HepG2 (cell line): ENCODE results near the gene CDK9. TPM values are rescaled to one million over a fixed set of nuclear protein-coding genes. Genes with fewer than 3 reads are reported as not detected.

Experiments used
- GFI1 ChIP-seq: sonication (generic); formaldehyde crosslinking; IDR thresholded peaks from 2 replicates; pipeline ENCODE4 v1.5.0; 2020; ENCODE audit warnings: missing genetic modification reagents, mild to moderate bottlenecking, borderline replicate concordance
- ISX ChIP-seq: sonication (generic); formaldehyde crosslinking; conservative IDR thresholded peaks from 2 replicates; pipeline ENCODE4 v1.5.0; 2020; ENCODE audit warnings: missing genetic modification reagents
- KLF12 ChIP-seq: sonication (generic); formaldehyde crosslinking; IDR thresholded peaks from 2 replicates; pipeline ENCODE4 v1.4.0; 2020; ENCODE audit warnings: missing genetic modification reagents, borderline replicate concordance
- MIER2 ChIP-seq: IDR thresholded peaks from 2 replicates; pipeline ENCODE4 v1.6.1; 2016; ENCODE audit warnings: missing biosample characterization, missing genetic modification reagents
- MYC ChIP-seq: sonication (generic); formaldehyde crosslinking; IDR thresholded peaks from 2 replicates; pipeline ENCODE4 v1.9.0; 2021; ENCODE audit warnings: missing genetic modification reagents, borderline replicate concordance
- NR2C2 ChIP-seq: sonication (generic); formaldehyde crosslinking; IDR thresholded peaks from 2 replicates; pipeline ENCODE4 v1.4.0; 2020; ENCODE audit warnings: missing genetic modification reagents, mild to moderate bottlenecking, moderate library complexity, borderline replicate concordance
- PAF1 ChIP-seq: IDR thresholded peaks from 2 replicates; pipeline ENCODE4 v1.6.1; 2016; ENCODE audit warnings: missing genetic modification reagents, missing compliant biosample characterization
- PHF21A ChIP-seq: sonication (generic); formaldehyde crosslinking; IDR thresholded peaks from 2 replicates; pipeline ENCODE4 v1.5.0; 2020; ENCODE audit warnings: mild to moderate bottlenecking, missing genetic modification reagents
- SOX5 ChIP-seq: IDR thresholded peaks from 2 replicates; pipeline ENCODE4 v1.6.1; 2016; ENCODE audit warnings: borderline replicate concordance
- STAG1 ChIP-seq: sonication (generic); formaldehyde crosslinking; IDR thresholded peaks from 2 replicates; pipeline ENCODE4 v1.4.0; 2020; ENCODE audit warnings: missing genetic modification reagents
- ZFY ChIP-seq: sonication (generic); formaldehyde crosslinking; IDR thresholded peaks from 2 replicates; pipeline ENCODE4 v1.4.0; 2020; ENCODE audit warnings: missing genetic modification reagents
- ZNF124 ChIP-seq: sonication (generic); formaldehyde crosslinking; IDR thresholded peaks from 2 replicates; pipeline ENCODE4 v1.4.0; 2020; ENCODE audit warnings: missing genetic modification reagents
- ZNF263 ChIP-seq: sonication (generic); formaldehyde crosslinking; IDR thresholded peaks from 2 replicates; pipeline ENCODE4 v1.4.0; 2020; ENCODE audit warnings: missing genetic modification reagents
- ZNF326 ChIP-seq: sonication (generic); formaldehyde crosslinking; IDR thresholded peaks from 2 replicates; pipeline ENCODE4 v1.4.0; 2020; ENCODE audit warnings: missing genetic modification reagents, borderline replicate concordance
- ZNF720 ChIP-seq: sonication (generic); formaldehyde crosslinking; IDR thresholded peaks from 2 replicates; pipeline ENCODE4 v1.4.0; 2020; ENCODE audit warnings: missing genetic modification reagents
- ZNF768 ChIP-seq: sonication (generic); formaldehyde crosslinking; IDR thresholded peaks from 2 replicates; pipeline ENCODE4 v1.4.0; 2020; ENCODE audit warnings: missing genetic modification reagents
- ZNF839 ChIP-seq: sonication (generic); formaldehyde crosslinking; IDR thresholded peaks from 2 replicates; pipeline ENCODE4 v1.4.0; 2020; ENCODE audit warnings: missing genetic modification reagents, mild to moderate bottlenecking, borderline replicate concordance
- ZNF841 ChIP-seq: sonication (generic); formaldehyde crosslinking; IDR thresholded peaks from 2 replicates; pipeline ENCODE4 v1.8.1; 2023; ENCODE audit warnings: missing genetic modification reagents, borderline replicate concordance
- polyA plus RNA-seq, 8 experiments: library from polyadenylated mRNA; depleted of rRNA in 3 of 8; stranded (reverse) in 7 of 8; unstranded in 1 of 8; fragments of >200 nt; fragmentation: Illumina TruSeq in 4 of 8; extraction: Trizol in 4 of 8; gene quantifications; 2 replicates each; pipeline versions ENCODE4 v1.2.1 to v1.2.3, GENCODE V29; 2011 to 2016; ENCODE audit warnings: low read depth in 4 of 8, missing spikeins in 1 of 8, mixed read lengths in 1 of 8; ENCODE audit not compliant: insufficient read depth in 1 of 8
- total RNA-seq, 5 experiments: library from RNA; depleted of rRNA; stranded (reverse); fragments of >200 nt; fragmentation: Illumina TruSeq; extraction: Trizol; gene quantifications; 2 replicates each; pipeline ENCODE4 v1.2.3, GENCODE V29; 2016; ENCODE audit warnings: low read depth in 1 of 5
- TF ChIP-seq, protein P1 (sequence below): sonication (generic); formaldehyde crosslinking; IDR thresholded peaks from 2 replicates; pipeline ENCODE4 v1.4.0; 2020; ENCODE audit warnings: missing genetic modification reagents
- TF ChIP-seq, protein P2 (sequence below): sonication (generic); formaldehyde crosslinking; IDR thresholded peaks from 2 replicates; pipeline ENCODE4 v1.5.0; 2020; ENCODE audit warnings: mild to moderate bottlenecking, missing genetic modification reagents, moderate library complexity
- TF ChIP-seq, protein P3 (sequence below): sonication (generic); formaldehyde crosslinking; IDR thresholded peaks from 2 replicates; pipeline ENCODE4 v1.4.0; 2020; ENCODE audit warnings: missing genetic modification reagents
- TF ChIP-seq, protein P4 (sequence below): sonication (generic); formaldehyde crosslinking; IDR thresholded peaks from 2 replicates; pipeline ENCODE4 v1.4.0; 2020; ENCODE audit warnings: mild to moderate bottlenecking, missing genetic modification reagents

CDK9 gene
- total and polyA plus RNA-seq, 2 of the 13 experiments (the other 11 are each of a cell fraction or from before 2014, with no cell fraction given): 16.8 to 21.5 TPM

DNA sequence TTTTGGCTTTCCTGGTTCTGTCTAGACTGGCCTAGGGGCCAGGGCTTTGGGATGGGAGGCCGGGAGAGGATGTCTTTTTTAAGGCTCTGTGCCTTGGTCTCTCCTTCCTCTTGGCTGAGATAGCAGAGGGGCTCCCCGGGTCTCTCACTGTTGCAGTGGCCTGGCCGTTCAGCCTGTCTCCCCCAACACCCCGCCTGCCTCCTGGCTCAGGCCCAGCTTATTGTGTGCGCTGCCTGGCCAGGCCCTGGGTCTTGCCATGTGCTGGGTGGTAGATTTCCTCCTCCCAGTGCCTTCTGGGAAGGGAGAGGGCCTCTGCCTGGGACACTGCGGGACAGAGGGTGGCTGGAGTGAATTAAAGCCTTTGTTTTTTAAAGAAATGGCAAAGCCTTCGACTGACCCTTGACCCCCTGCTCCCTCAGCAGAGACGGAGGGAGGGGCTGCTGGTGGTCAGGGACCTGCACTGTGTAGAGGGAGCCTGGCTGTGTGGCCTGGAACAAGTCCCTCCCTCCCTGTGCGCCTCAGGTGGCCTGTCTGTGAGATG is 27.9 kb downstream of the CDK9 start (continued):
- TF ChIP-seq ZNF768 (CRISPR knock-in tag) (no peak), ZNF124 (no peak), KLF12 (CRISPR knock-in tag) (no peak), PAF1 (no peak), GFI1 (CRISPR knock-in tag) (no peak), STAG1 (no peak), MIER2 (CRISPR knock-in tag) (no peak), ZNF263 (CRISPR knock-in tag) (no peak), PHF21A (CRISPR knock-in tag) (peak; percentile 71), ZNF720 (no peak), ZNF839 (CRISPR knock-in tag) (no peak), SOX5 (CRISPR knock-in tag) (no peak), ZFY (CRISPR knock-in tag) (peak; percentile 59; the same call in 1 of the 2 replicates), ISX (CRISPR knock-in tag) (no peak), ZNF326 (no peak), NR2C2 (peak; percentile 71), MYC (CRISPR knock-in tag) (peak; percentile 42; the same call in 1 of the 2 replicates), ZNF841 (CRISPR knock-in tag) (no peak)
- TF ChIP-seq, protein P1, sequence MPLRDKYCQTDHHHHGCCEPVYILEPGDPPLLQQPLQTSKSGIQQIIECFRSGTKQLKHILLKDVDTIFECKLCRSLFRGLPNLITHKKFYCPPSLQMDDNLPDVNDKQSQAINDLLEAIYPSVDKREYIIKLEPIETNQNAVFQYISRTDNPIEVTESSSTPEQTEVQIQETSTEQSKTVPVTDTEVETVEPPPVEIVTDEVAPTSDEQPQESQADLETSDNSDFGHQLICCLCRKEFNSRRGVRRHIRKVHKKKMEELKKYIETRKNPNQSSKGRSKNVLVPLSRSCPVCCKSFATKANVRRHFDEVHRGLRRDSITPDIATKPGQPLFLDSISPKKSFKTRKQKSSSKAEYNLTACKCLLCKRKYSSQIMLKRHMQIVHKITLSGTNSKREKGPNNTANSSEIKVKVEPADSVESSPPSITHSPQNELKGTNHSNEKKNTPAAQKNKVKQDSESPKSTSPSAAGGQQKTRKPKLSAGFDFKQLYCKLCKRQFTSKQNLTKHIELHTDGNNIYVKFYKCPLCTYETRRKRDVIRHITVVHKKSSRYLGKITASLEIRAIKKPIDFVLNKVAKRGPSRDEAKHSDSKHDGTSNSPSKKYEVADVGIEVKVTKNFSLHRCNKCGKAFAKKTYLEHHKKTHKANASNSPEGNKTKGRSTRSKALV (CRISPR knock-in tag): no peak
- TF ChIP-seq, protein P2, sequence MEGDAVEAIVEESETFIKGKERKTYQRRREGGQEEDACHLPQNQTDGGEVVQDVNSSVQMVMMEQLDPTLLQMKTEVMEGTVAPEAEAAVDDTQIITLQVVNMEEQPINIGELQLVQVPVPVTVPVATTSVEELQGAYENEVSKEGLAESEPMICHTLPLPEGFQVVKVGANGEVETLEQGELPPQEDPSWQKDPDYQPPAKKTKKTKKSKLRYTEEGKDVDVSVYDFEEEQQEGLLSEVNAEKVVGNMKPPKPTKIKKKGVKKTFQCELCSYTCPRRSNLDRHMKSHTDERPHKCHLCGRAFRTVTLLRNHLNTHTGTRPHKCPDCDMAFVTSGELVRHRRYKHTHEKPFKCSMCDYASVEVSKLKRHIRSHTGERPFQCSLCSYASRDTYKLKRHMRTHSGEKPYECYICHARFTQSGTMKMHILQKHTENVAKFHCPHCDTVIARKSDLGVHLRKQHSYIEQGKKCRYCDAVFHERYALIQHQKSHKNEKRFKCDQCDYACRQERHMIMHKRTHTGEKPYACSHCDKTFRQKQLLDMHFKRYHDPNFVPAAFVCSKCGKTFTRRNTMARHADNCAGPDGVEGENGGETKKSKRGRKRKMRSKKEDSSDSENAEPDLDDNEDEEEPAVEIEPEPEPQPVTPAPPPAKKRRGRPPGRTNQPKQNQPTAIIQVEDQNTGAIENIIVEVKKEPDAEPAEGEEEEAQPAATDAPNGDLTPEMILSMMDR (CRISPR knock-in tag): no peak
- TF ChIP-seq, protein P3, sequence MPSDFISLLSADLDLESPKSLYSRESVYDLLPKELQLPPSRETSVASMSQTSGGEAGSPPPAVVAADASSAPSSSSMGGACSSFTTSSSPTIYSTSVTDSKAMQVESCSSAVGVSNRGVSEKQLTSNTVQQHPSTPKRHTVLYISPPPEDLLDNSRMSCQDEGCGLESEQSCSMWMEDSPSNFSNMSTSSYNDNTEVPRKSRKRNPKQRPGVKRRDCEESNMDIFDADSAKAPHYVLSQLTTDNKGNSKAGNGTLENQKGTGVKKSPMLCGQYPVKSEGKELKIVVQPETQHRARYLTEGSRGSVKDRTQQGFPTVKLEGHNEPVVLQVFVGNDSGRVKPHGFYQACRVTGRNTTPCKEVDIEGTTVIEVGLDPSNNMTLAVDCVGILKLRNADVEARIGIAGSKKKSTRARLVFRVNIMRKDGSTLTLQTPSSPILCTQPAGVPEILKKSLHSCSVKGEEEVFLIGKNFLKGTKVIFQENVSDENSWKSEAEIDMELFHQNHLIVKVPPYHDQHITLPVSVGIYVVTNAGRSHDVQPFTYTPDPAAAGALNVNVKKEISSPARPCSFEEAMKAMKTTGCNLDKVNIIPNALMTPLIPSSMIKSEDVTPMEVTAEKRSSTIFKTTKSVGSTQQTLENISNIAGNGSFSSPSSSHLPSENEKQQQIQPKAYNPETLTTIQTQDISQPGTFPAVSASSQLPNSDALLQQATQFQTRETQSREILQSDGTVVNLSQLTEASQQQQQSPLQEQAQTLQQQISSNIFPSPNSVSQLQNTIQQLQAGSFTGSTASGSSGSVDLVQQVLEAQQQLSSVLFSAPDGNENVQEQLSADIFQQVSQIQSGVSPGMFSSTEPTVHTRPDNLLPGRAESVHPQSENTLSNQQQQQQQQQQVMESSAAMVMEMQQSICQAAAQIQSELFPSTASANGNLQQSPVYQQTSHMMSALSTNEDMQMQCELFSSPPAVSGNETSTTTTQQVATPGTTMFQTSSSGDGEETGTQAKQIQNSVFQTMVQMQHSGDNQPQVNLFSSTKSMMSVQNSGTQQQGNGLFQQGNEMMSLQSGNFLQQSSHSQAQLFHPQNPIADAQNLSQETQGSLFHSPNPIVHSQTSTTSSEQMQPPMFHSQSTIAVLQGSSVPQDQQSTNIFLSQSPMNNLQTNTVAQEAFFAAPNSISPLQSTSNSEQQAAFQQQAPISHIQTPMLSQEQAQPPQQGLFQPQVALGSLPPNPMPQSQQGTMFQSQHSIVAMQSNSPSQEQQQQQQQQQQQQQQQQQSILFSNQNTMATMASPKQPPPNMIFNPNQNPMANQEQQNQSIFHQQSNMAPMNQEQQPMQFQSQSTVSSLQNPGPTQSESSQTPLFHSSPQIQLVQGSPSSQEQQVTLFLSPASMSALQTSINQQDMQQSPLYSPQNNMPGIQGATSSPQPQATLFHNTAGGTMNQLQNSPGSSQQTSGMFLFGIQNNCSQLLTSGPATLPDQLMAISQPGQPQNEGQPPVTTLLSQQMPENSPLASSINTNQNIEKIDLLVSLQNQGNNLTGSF (CRISPR knock-in tag): no peak
- TF ChIP-seq, protein P4, sequence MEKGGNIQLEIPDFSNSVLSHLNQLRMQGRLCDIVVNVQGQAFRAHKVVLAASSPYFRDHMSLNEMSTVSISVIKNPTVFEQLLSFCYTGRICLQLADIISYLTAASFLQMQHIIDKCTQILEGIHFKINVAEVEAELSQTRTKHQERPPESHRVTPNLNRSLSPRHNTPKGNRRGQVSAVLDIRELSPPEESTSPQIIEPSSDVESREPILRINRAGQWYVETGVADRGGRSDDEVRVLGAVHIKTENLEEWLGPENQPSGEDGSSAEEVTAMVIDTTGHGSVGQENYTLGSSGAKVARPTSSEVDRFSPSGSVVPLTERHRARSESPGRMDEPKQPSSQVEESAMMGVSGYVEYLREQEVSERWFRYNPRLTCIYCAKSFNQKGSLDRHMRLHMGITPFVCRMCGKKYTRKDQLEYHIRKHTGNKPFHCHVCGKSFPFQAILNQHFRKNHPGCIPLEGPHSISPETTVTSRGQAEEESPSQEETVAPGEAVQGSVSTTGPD (CRISPR knock-in tag): no peak
